Smooth muscle cell of the pulmonary artery (primary cell): ENCODE measurements around the gene CSF2RB. TPM values are rescaled to one million over a fixed set of nuclear protein-coding genes. Genes with fewer than 3 reads are reported as not detected.

Experiments used
- total RNA-seq: library from RNA; depleted of rRNA; stranded (reverse); fragments of >200 nt; gene quantifications from 2 replicates; pipeline ENCODE4 v1.2.3, GENCODE V29; 2014

CSF2RB gene
- 0.46 and 0.52 TPM in 2 replicates for total RNA-seq

DNA sequence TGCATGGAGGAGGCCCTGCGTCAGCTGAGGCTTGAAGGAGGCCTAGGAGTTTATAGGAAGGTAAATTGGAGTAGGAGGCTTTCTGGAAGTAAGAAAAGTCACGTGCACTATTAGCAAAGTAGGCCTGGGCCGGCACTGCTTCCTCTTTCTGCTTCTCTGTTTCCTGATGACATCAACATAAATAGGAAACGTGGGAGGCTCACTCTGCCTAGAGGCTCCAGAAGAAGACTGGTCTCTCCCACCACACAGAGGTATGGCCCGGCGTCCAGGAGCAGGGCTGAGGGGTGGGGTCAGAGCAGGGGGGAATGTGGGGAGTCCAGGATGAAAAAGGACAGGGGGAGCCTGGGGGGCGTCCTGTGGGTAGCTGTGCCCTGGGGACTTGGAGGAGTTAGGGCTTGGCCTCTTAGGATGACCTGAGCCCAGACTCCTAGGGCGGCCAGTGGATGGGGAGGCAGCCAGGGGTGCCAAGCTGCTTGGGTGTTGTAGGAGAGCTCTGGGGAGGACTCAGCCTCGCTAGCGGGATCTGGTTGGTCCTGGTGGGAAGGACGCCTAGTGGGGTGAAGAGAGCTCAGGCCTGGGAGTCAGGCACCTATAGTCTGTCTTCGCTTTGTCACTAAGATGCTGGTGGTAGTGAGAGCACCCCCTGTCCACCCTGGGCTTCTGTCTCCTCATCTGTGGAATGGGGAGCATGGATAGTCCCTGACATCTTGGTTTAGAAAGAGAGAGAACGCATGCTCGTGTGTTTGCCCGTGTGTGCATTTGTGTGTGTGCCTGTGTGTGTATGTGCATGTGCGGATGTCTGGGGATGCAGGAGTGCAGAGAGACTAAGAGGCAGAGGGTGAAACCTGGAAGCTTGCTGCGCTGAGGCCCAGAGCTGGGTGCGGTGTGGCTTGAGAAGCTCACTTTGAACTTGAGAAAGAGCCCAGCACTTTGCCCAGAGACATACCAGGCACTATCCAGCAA, at the start of gene CSF2RB:
TSS of gene CSF2RB (plus strand) at position 202 of the 963 bp plus-strand sequence. CDS start 8,580 bp downstream, outside the sequence.

Other genes with a start within 250 kb of the CSF2RB start
- not detected in 2 replicates for gene CACNG2, start 209.9 kb upstream of the CSF2RB start, total RNA-seq
- 15.4 and 17.6 TPM in 2 replicates for gene IFT27, start 137.5 kb upstream of the CSF2RB start, total RNA-seq
- gene PVALB, start 96.6 kb upstream of the CSF2RB start, total RNA-seq, result not detected in 2 replicates
- not detected in 2 replicates for gene NCF4, start 52.6 kb upstream of the CSF2RB start, total RNA-seq
- 16.2 and 19.1 TPM in 2 replicates for gene TST, start 105.8 kb downstream of the CSF2RB start, total RNA-seq
- gene MPST, start 106.1 kb downstream of the CSF2RB start, total RNA-seq, result 45.9 and 58.0 TPM in 2 replicates
- gene KCTD17, start 138.1 kb downstream of the CSF2RB start, total RNA-seq, result 26.1 and 36.0 TPM in 2 replicates
- gene TMPRSS6, start 196.1 kb downstream of the CSF2RB start, total RNA-seq, result not detected in 2 replicates
- gene IL2RB, start 236.3 kb downstream of the CSF2RB start, total RNA-seq, result 0.07 TPM in 1 of 2 replicates, not detected in the other